K562 (cell line): ENCODE measurements around the gene BPNT1. TPM values are rescaled to one million over a fixed set of nuclear protein-coding genes. Genes with fewer than 3 reads are reported as not detected.
A peak's percentile ranks its signal among the peaks of the same experiment; 100 is the strongest.

Experiments
- COPS2 ChIP-seq: fragments of 450-650 bp; conservative IDR thresholded peaks from 2 replicates; pipeline ENCODE4 v1.6.1; 2016; ENCODE audit warnings: mild to moderate bottlenecking, moderate library complexity
- FOXM1 ChIP-seq, 2 experiments: fragments of 450-650 bp in 1 of 2; sonication (generic) in 1 of 2; formaldehyde crosslinking in 1 of 2; IDR thresholded peaks; 2 replicates each; pipeline versions ENCODE4 v1.6.1 to v1.9.0; 2017 to 2022; ENCODE audit warnings: low read depth in 2 of 2, mild to moderate bottlenecking in 2 of 2, missing genetic modification reagents in 1 of 2, moderate library complexity in 1 of 2
- HEY1 ChIP-seq: fragments of 250-450 bp; sonication (Bioruptor Pico); IDR thresholded peaks from 2 replicates; pipeline ENCODE4 v1.5.0; 2020; ENCODE audit warnings: mild to moderate bottlenecking, moderate library complexity, borderline replicate concordance
- HSF4 ChIP-seq: fragments of 250-450 bp; sonication (Bioruptor Pico); IDR thresholded peaks from 2 replicates; pipeline ENCODE4 v2.1.2; 2022; ENCODE audit warnings: mild to moderate bottlenecking, moderate library complexity, borderline replicate concordance
- MCM5 ChIP-seq: fragments of 450-650 bp; IDR thresholded peaks from 2 replicates; pipeline ENCODE4 v1.6.1; 2016; ENCODE audit warnings: low read depth
- MED1 ChIP-seq: sonication (generic); formaldehyde crosslinking; IDR thresholded peaks from 2 replicates; pipeline ENCODE4 v1.8.1; 2023; ENCODE audit warnings: missing genetic modification reagents, borderline replicate concordance
- RNF2 ChIP-seq: sonication (generic); IDR thresholded peaks from 2 replicates; pipeline ENCODE4 v1.6.1; 2016
- ZNF583 ChIP-seq: fragments of 250-450 bp; sonication (Bioruptor Pico); IDR thresholded peaks from 2 replicates; pipeline ENCODE4 v1.4.0; 2020
- polyA plus RNA-seq, 8 experiments: library from polyadenylated mRNA; depleted of rRNA in 4 of 8; stranded (reverse) in 5 of 8; unstranded in 3 of 8; fragments of >200 nt; fragmentation: Nextera tagmentation in 2 of 8; fragmentation: Illumina TruSeq in 1 of 8; extraction: Ambion mirVana in 2 of 8; extraction: Trizol in 1 of 8; gene quantifications; 2 replicates each; pipeline versions ENCODE4 v1.2.1 to v1.2.3, GENCODE V29; 2011 to 2014; ENCODE audit warnings: inconsistent platforms in 1 of 8, missing spikeins in 1 of 8
- total RNA-seq, 7 experiments: library from RNA; depleted of rRNA in 6 of 7; stranded (reverse); fragments of >200 nt in 6 of 7; fragmentation: Illumina TruSeq in 2 of 7; extraction: Trizol in 2 of 7; gene quantifications; 2 replicates each; pipeline versions ENCODE4 v1.2.1 to v1.2.3, GENCODE V29; 2011 to 2021; ENCODE audit warnings: low replicate concordance in 1 of 7
- TF ChIP-seq, protein P1 (sequence below): fragments of 250-450 bp; sonication (Bioruptor Pico); IDR thresholded peaks from 2 replicates; pipeline ENCODE4 v1.8.0; 2021; ENCODE audit warnings: moderate library complexity, mild to moderate bottlenecking, inconsistent platforms
- TF ChIP-seq, protein P2 (sequence below): fragments of 450-650 bp; IDR thresholded peaks from 2 replicates; pipeline ENCODE4 v1.6.1; 2016; ENCODE audit warnings: low read depth
- TF ChIP-seq, protein P3 (sequence below): sonication (generic); IDR thresholded peaks from 2 replicates; pipeline ENCODE4 v1.6.1; 2016
- TF ChIP-seq, protein P4 (sequence below): fragments of 450-650 bp; IDR thresholded peaks from 2 replicates; pipeline ENCODE4 v1.6.1; 2016
- TF ChIP-seq, protein P5 (sequence below): fragments of 250-450 bp; sonication (Bioruptor Pico); IDR thresholded peaks from 2 replicates; pipeline ENCODE4 v1.8.0; 2021; ENCODE audit warnings: borderline replicate concordance, mild to moderate bottlenecking, moderate library complexity; ENCODE audit not compliant: poor library complexity, severe bottlenecking

BPNT1 gene
- total and polyA plus RNA-seq, 9 of the 15 experiments (the other 6 are each of a cell fraction or from before 2014, with no cell fraction given): 30.2 to 73.8 (median 40.5) TPM

DNA sequence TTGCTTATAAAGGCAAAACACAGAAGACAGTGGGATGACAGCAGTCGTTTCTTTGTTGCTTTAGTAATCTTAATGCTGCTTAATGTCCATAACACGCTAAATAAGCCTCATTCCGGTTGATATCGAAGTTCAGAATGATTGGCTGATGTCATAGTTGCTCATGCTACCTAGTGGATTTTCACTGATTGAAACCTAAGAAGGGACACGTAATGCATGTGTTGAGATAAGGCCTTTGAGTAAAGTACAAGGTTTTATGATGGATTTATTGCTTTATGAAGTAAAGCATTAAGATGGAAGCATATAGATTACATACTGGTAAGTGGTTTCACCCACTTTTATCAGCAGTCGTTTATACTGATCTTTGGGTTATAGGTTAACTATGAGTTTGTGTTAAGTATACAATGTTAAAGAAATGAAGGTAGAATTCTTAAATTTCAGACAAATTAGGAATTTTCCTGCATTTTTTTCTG, 29.5 kb upstream of the BPNT1 start (continued):
- TF ChIP-seq, protein P1, sequence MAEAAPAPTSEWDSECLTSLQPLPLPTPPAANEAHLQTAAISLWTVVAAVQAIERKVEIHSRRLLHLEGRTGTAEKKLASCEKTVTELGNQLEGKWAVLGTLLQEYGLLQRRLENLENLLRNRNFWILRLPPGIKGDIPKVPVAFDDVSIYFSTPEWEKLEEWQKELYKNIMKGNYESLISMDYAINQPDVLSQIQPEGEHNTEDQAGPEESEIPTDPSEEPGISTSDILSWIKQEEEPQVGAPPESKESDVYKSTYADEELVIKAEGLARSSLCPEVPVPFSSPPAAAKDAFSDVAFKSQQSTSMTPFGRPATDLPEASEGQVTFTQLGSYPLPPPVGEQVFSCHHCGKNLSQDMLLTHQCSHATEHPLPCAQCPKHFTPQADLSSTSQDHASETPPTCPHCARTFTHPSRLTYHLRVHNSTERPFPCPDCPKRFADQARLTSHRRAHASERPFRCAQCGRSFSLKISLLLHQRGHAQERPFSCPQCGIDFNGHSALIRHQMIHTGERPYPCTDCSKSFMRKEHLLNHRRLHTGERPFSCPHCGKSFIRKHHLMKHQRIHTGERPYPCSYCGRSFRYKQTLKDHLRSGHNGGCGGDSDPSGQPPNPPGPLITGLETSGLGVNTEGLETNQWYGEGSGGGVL (CRISPR knock-in tag): no peak
- TF ChIP-seq COPS2 (no peak), MED1 (CRISPR knock-in tag) (no peak), RNF2 (peak; percentile 80), FOXM1 (IDR thresholded peaks at IDR 0.05; ENCODE audit: low read depth) (peak; percentile 76), FOXM1 (CRISPR knock-in tag; IDR thresholded peaks at IDR 0.05; ENCODE audit: low read depth) (no peak), MCM5 (no peak), ZNF583 (CRISPR knock-in tag) (no peak), HSF4 (CRISPR knock-in tag) (no peak), HEY1 (CRISPR knock-in tag) (no peak)
- TF ChIP-seq, protein P2, sequence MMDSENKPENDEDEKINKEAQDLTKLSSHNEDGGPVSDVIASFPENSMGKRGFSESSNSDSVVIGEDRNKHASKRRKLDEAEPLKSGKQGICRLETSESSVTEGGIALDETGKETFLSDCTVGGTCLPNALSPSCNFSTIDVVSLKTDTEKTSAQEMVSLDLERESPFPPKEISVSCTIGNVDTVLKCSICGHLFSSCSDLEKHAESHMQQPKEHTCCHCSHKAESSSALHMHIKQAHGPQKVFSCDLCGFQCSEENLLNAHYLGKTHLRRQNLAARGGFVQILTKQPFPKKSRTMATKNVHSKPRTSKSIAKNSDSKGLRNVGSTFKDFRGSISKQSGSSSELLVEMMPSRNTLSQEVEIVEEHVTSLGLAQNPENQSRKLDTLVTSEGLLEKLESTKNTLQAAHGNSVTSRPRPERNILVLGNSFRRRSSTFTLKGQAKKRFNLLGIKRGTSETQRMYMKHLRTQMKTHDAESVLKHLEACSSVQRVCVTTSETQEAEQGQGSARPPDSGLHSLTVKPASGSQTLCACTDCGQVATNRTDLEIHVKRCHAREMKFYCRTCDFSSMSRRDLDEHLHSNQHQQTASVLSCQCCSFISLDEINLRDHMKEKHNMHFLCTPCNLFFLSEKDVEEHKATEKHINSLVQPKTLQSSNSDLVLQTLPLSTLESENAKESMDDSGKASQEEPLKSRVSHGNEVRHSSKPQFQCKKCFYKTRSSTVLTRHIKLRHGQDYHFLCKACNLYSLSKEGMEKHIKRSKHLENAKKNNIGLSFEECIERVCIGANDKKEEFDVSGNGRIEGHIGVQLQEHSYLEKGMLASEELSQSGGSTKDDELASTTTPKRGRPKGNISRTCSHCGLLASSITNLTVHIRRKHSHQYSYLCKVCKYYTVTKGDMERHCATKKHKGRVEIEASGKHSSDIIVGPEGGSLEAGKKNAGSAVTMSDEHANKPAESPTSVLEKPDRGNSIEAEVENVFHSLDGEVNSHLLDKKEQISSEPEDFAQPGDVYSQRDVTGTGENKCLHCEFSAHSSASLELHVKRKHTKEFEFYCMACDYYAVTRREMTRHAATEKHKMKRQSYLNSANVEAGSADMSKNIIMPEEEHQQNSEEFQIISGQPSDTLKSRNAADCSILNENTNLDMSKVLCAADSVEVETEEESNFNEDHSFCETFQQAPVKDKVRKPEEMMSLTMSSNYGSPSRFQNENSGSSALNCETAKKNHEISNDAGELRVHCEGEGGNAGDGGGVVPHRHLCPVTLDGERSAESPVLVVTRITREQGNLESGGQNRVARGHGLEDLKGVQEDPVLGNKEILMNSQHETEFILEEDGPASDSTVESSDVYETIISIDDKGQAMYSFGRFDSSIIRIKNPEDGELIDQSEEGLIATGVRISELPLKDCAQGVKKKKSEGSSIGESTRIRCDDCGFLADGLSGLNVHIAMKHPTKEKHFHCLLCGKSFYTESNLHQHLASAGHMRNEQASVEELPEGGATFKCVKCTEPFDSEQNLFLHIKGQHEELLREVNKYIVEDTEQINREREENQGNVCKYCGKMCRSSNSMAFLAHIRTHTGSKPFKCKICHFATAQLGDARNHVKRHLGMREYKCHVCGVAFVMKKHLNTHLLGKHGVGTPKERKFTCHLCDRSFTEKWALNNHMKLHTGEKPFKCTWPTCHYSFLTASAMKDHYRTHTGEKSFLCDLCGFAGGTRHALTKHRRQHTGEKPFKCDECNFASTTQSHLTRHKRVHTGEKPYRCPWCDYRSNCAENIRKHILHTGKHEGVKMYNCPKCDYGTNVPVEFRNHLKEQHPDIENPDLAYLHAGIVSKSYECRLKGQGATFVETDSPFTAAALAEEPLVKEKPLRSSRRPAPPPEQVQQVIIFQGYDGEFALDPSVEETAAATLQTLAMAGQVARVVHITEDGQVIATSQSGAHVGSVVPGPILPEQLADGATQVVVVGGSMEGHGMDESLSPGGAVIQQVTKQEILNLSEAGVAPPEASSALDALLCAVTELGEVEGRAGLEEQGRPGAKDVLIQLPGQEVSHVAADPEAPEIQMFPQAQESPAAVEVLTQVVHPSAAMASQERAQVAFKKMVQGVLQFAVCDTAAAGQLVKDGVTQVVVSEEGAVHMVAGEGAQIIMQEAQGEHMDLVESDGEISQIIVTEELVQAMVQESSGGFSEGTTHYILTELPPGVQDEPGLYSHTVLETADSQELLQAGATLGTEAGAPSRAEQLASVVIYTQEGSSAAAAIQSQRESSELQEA: no peak
- TF ChIP-seq, protein P3, sequence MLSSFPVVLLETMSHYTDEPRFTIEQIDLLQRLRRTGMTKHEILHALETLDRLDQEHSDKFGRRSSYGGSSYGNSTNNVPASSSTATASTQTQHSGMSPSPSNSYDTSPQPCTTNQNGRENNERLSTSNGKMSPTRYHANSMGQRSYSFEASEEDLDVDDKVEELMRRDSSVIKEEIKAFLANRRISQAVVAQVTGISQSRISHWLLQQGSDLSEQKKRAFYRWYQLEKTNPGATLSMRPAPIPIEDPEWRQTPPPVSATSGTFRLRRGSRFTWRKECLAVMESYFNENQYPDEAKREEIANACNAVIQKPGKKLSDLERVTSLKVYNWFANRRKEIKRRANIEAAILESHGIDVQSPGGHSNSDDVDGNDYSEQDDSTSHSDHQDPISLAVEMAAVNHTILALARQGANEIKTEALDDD: peak; percentile 97
- TF ChIP-seq, protein P4, sequence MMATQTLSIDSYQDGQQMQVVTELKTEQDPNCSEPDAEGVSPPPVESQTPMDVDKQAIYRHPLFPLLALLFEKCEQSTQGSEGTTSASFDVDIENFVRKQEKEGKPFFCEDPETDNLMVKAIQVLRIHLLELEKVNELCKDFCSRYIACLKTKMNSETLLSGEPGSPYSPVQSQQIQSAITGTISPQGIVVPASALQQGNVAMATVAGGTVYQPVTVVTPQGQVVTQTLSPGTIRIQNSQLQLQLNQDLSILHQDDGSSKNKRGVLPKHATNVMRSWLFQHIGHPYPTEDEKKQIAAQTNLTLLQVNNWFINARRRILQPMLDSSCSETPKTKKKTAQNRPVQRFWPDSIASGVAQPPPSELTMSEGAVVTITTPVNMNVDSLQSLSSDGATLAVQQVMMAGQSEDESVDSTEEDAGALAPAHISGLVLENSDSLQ: peak; percentile 90
- TF ChIP-seq, protein P5, sequence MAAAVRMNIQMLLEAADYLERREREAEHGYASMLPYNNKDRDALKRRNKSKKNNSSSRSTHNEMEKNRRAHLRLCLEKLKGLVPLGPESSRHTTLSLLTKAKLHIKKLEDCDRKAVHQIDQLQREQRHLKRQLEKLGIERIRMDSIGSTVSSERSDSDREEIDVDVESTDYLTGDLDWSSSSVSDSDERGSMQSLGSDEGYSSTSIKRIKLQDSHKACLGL (CRISPR knock-in tag): no peak
